ENCODE measurements around the gene ZFP36.

Gene ZFP36

GRCh38 chr19:39406656-39407409 lies at the start of gene ZFP36:
TSS of gene ZFP36 (plus strand) at chr19:39406847. CDS start at chr19:39406905, 58 bp downstream.
- peak; percentile 89 for DNase-seq (ENCODE audit: low read depth)
- TF ChIP-seq, protein P1, sequence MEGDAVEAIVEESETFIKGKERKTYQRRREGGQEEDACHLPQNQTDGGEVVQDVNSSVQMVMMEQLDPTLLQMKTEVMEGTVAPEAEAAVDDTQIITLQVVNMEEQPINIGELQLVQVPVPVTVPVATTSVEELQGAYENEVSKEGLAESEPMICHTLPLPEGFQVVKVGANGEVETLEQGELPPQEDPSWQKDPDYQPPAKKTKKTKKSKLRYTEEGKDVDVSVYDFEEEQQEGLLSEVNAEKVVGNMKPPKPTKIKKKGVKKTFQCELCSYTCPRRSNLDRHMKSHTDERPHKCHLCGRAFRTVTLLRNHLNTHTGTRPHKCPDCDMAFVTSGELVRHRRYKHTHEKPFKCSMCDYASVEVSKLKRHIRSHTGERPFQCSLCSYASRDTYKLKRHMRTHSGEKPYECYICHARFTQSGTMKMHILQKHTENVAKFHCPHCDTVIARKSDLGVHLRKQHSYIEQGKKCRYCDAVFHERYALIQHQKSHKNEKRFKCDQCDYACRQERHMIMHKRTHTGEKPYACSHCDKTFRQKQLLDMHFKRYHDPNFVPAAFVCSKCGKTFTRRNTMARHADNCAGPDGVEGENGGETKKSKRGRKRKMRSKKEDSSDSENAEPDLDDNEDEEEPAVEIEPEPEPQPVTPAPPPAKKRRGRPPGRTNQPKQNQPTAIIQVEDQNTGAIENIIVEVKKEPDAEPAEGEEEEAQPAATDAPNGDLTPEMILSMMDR (conservative IDR thresholded peaks at IDR 0.05; ENCODE audit: low read depth, low read length): no peak
- H3K4me3 ChIP-seq (ENCODE audit: low read depth, low read length): peak within 1 kb of the TSS; percentile 78

- TF ChIP-seq, protein P1 (conservative IDR thresholded peaks at IDR 0.05; ENCODE audit: low read depth, low read length): no peak
- H3K4me3 ChIP-seq (ENCODE audit: low read depth, low read length): no peak overlapping the region
- DNase-seq (ENCODE audit: low read depth): no peak
Observed at GRCh38 chr19:39359026-39359425, 47.6 kb upstream of the ZFP36 start.

- no peak overlapping the region for H3K4me3 ChIP-seq (ENCODE audit: low read depth, low read length)
- peak; percentile 22 for DNase-seq (ENCODE audit: low read depth)
- TF ChIP-seq, protein P1 (conservative IDR thresholded peaks at IDR 0.05; ENCODE audit: low read depth, low read length): no peak
Observed at GRCh38 chr19:39360599-39360998, 46.0 kb upstream of the ZFP36 start.

DNA sequence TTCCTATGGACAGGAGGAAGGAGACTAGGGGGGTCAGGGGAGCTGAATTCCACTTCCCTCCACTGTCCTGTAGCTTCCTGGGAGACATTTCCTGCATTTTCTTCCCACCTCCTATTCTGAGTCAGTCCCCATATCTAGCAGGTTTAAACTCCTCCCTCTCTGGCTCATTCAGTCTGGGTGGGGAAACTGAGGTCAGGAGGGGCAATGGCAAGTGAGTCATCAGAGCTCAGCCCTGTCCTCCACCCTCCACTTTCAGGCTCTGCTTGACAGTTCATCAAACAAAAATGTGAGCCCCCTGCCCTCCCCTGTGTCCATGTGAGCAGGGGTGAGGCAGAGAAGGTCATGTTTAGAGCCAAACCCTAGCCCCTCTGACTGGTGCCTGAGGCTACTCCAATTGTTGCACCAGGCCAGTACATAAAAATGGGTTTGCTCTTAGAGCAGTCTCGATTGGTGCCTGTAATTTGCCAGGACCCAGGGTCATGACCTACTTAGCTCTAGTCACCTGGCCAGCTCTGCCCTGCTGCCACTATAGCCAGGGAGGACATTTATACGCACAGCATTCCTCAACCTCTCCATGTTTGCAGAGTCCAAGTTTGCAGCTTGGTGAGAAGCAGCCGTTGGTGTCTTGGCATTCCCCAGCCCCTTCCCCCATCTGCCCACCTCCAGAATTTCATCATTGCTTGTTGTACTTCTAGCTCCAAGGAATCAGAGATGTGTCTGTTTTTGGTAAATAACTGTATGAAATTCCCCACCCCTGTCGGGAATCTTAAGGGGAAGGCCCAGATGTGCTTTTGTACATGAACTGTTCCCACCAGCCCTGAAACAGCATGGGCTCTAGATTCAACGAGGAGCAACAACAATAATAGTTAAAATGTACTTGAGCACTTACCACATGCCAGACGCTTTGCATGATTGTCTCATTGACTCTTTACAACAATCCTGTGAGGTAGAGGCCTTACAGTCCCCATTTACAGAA lies 43.7 kb upstream of the ZFP36 start:
- peak; percentile 89 for DNase-seq (ENCODE audit: low read depth)
- TF ChIP-seq, protein P1 (conservative IDR thresholded peaks at IDR 0.05; ENCODE audit: low read depth, low read length): no peak
- H3K4me3 ChIP-seq (ENCODE audit: low read depth, low read length): no peak overlapping the region

- TF ChIP-seq, protein P1 (conservative IDR thresholded peaks at IDR 0.05; ENCODE audit: low read depth, low read length): no peak
- no peak overlapping the region for H3K4me3 ChIP-seq (ENCODE audit: low read depth, low read length)
- DNase-seq (ENCODE audit: low read depth): peak; percentile 85
Observed at GRCh38 chr19:39363901-39364457, 42.7 kb upstream of the ZFP36 start.

- H3K4me3 ChIP-seq (ENCODE audit: low read depth, low read length): no peak overlapping the region
- TF ChIP-seq, protein P1 (conservative IDR thresholded peaks at IDR 0.05; ENCODE audit: low read depth, low read length): no peak
Observed at GRCh38 chr19:39365531-39365930, 41.1 kb upstream of the ZFP36 start.

More at GRCh38 chr19:39365531-39365930, 41.1 kb upstream of the ZFP36 start:
- DNase-seq (ENCODE audit: low read depth): no peak
